Effector memory CD8-positive, alpha-beta T cell (primary cell): Measurements from ENCODE around the gene RAP1GAP.

ENCODE experiments used
- ATAC-seq: fragments of 150-1000 bp; cut with Tn5 transposase; replicated peaks from 2 replicates; pipeline ENCODE4 v1.10.0; 2021; ENCODE audit warnings: mild to moderate bottlenecking, moderate library complexity
- DNase-seq, 3 experiments: peaks; one replicate each; pipeline ENCODE4 v3.0.0; 2021
- H3K27ac Mint-ChIP-seq, 2 donors: one replicate each; pipeline ENCODE4 v1.8.0; 2022; ENCODE audit warnings: mild to moderate bottlenecking in 2 of 2, mixed read lengths in 2 of 2, moderate library complexity in 2 of 2
- H3K27me3 Mint-ChIP-seq, 2 donors: one replicate each; pipeline ENCODE4 v1.8.0; 2022; ENCODE audit warnings: mixed read lengths in 2 of 2
- H3K36me3 Mint-ChIP-seq: one replicate; pipeline ENCODE4 v1.8.0; 2022; ENCODE audit warnings: mild to moderate bottlenecking, moderate library complexity, mixed read lengths; ENCODE audit not compliant: insufficient read depth
- H3K4me1 Mint-ChIP-seq, 2 donors: one replicate each; pipeline ENCODE4 v1.8.0; 2022; ENCODE audit warnings: low read depth in 2 of 2, mixed read lengths in 2 of 2
- H3K4me3 Mint-ChIP-seq, 2 donors: one replicate each; pipeline ENCODE4 v1.8.0; 2022; ENCODE audit warnings: mild to moderate bottlenecking in 2 of 2, mixed read lengths in 2 of 2, moderate library complexity in 2 of 2
- H3K9me3 Mint-ChIP-seq, 2 donors: one replicate each; pipeline ENCODE4 v1.8.0; 2022; ENCODE audit warnings: mixed read lengths in 2 of 2

The RAP1GAP gene

DNA sequence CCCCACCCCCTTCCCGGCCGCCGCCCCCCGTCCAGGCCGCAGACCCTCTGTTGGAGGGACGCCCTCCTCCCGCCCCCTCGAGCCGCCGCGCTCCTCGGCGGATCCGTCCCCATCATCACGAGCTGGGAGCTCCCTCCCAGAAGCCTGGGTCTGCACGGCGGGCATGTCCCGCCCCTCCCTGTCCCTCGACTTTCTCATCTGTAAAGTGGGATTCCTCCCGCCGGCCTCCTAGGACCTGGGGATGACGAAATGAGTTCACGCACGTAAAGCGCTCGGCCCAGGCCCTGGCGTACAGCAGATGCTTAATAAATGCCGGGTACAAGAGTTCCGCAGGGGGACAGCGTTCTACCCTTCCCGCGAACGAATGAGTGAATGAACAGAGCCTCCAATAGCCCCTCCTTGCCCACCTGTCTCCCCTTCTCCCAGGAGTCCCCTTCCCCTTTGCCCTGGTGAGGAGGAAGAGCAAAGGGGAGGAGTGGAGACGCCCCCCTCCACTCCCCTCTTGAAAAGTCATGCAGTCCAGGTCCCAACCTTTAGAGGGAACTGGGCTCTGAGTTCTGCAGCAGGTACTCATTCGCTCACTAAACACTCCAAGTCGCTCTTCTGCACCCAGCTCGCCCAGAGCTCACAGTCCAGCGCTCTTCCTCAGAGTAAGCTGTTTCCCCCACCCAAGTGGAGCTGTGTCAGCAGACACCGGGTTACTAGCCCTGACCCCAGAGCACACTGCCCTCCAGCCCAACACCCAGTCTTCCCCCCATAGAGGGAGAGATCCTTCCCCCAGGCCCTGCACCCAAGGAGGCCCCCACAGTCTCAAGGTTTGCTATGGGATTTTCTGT, 16.8 kb downstream of the RAP1GAP start:
- H3K27ac Mint-ChIP-seq: peak overlapping the region in 1 of 2 donors; percentile 35
- ATAC-seq: peak; percentile 10
- peak overlapping the region; percentile 81 to 83 for H3K4me3 Mint-ChIP-seq
- peaks cover 6% of the 10 kb centered on the region for H3K36me3 Mint-ChIP-seq
- peaks cover 15 to 17% of the 10 kb centered on the region in 2 donors for H3K4me1 Mint-ChIP-seq
- no peaks in the 10 kb centered on the region for H3K9me3 Mint-ChIP-seq
- DNase-seq: no peak
- H3K27me3 Mint-ChIP-seq: peaks cover 17 to 36% of the 10 kb centered on the region in 2 donors

DNA sequence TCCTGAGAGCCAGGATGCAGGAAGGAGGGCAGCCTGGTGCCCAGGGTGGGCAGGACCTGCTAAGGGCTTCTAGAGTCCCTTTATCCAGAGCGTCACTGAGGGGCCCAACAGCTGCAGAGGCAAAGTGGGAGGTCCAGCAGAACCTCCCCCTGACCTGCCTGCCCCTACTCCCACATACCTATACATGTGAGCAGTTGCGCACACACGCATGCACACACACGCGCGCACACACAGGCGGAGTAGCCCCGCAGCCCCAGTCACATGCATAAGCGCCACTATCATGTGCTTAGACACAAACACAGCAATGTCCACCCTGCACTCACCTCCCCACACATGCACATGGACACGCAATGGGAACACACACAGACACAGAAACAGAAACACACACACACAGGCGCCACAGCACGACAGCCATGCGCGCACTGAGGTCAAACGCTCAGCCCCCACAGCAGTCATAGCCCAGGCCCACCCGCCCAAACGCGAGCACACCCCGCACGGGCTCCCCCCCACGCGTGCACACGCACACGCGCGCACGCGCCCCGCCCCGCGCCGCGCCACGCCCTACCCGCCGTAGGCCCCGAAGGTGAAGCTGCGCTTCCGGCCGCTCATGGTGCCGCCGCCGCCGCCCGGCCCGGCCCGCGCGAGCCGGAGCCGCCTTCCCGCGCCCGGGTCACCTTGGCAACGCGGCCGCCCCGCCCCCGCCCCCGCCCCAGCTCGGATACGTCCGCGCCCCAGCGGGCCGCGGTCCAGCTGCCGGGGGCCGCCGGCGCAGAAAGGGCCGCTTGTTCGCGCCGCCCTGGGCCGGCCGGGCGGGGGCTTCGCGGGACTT, 17.7 kb downstream of the RAP1GAP start:
- DNase-seq: peak in 2 of 3 experiments; percentile 23 to 34
- H3K27ac Mint-ChIP-seq: peak overlapping the region in 1 of 2 donors; percentile 35
- H3K4me1 Mint-ChIP-seq: peaks cover 15 to 17% of the 10 kb centered on the region in 2 donors
- peak overlapping the region; percentile 78 to 85 for H3K4me3 Mint-ChIP-seq
- peaks cover 24 to 39% of the 10 kb centered on the region in 2 donors for H3K27me3 Mint-ChIP-seq
- peak; percentile 85 for ATAC-seq
- H3K9me3 Mint-ChIP-seq: no peaks in the 10 kb centered on the region
- H3K36me3 Mint-ChIP-seq: peaks cover 6% of the 10 kb centered on the region

- Mint-ChIP-seq H3K4me3 (peak overlapping the region; percentile 78 to 85), H3K27ac (peak overlapping the region in 1 of 2 donors; percentile 13), H3K9me3 (no peaks in the 10 kb centered on the region), H3K4me1 (peaks cover 15 to 17% of the 10 kb centered on the region in 2 donors), H3K36me3 (peaks cover 6% of the 10 kb centered on the region), H3K27me3 (peaks cover 34 to 49% of the 10 kb centered on the region in 2 donors)
- ATAC-seq (no peak), DNase-seq (no peak)
Observed at GRCh38 chr1:21650400-21650799, 18.8 kb downstream of the RAP1GAP start.

GRCh38 chr1:21649315-21649714, 19.8 kb downstream of the RAP1GAP start:
- H3K27me3 Mint-ChIP-seq: peaks cover 36 to 55% of the 10 kb centered on the region in 2 donors
- H3K27ac Mint-ChIP-seq: no peak overlapping the region
- H3K4me1 Mint-ChIP-seq: peaks cover 15 to 17% of the 10 kb centered on the region in 2 donors
- H3K36me3 Mint-ChIP-seq: peaks cover 6% of the 10 kb centered on the region
- DNase-seq (no peak), ATAC-seq (no peak)
- no peak overlapping the region for H3K4me3 Mint-ChIP-seq
- H3K9me3 Mint-ChIP-seq: no peaks in the 10 kb centered on the region

DNA sequence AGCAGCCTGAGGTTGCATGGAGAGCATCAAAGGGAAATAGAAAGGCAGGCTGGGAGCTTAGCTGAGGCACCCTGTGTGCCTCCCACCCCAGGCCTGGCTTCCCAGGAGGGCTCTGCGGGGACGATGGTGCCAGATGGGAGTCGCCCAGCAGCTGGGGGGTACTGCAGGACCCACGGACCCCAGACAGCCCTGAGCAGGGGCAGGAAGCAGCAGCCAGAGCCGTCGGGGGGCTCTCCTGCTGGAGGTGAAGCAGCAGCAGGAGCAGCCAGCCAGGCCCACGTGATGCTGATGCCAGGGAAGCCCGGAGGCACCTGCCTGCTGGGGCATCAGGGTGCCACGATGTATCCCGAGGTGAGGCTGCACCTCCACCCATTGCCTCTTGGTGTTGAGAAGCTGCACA, 20.4 kb downstream of the RAP1GAP start:
- Mint-ChIP-seq H3K27ac (no peak overlapping the region), H3K4me3 (no peak overlapping the region), H3K9me3 (no peaks in the 10 kb centered on the region), H3K36me3 (peaks cover 6% of the 10 kb centered on the region), H3K27me3 (peaks cover 41 to 60% of the 10 kb centered on the region in 2 donors), H3K4me1 (peaks cover 15 to 17% of the 10 kb centered on the region in 2 donors)
- ATAC-seq: no peak
- DNase-seq: no peak

DNA sequence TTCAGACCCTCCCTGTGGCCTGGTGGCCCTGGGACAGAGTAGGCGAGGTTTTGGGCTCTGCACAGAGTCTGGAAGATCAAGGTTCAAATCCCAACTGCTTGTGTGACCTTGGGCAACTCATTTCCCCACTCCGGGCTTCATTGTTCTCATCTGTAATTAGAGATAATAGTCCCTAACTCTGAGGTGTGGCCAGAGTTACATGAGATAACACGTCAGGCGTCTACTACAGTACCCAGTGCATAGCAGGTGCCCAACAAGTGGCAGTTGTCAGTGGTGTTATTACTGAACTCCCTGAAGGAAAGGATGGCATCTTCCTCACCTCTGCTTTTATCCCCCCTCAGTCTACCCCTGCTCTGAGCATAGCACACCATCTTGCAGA, 20.8 kb downstream of the RAP1GAP start:
- Mint-ChIP-seq H3K4me3 (no peak overlapping the region), H3K27me3 (peaks cover 46 to 65% of the 10 kb centered on the region in 2 donors), H3K9me3 (no peaks in the 10 kb centered on the region), H3K27ac (no peak overlapping the region), H3K36me3 (peaks cover 6% of the 10 kb centered on the region), H3K4me1 (peaks cover 15 to 17% of the 10 kb centered on the region in 2 donors)
- ATAC-seq (no peak), DNase-seq (no peak)

DNA sequence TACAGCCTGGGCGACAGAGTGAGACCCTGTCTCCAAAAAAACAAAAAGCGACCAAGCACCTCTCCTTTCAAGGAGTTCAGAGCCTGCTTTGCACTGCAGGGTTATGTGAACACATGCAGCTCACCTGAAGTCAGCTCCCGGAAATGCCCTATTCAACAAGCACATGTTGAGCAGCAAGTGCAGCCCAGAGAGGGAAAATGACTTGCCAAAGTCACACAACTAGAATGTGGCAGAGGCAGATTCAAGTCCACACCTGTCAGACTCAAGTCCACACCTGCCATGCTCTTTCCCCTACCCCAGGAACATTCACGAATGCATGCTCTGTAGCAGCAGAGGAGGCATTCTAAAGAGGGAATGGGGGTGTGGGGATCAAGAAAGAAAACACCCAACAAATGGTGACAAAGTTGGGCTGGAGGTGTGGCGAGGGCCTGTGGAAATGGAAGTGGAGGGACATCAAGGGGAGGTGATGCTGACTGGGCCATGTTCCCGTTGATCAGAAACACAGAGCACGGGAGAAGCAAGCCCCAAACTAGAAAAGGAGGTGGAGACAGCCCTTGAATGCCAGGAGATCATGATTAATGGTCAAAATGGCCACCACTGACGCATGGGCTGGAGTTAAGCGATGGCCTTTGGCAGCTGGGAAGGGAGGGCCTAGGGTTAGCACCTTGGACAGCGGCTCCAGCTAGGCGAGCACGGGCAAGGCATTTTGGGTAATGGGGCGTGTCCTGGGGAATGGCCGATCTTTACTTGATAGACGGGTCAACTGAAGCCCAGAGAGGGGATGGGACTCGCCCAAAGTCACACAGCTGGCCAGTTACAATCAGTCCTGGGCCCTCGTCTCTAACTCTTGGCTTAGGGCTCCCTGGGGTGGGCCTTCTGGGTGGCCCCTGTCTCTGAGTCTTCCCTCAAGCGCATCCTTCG, 21.5 kb downstream of the RAP1GAP start:
- Mint-ChIP-seq H3K27me3 (peaks cover 50 to 70% of the 10 kb centered on the region in 2 donors), H3K4me3 (no peak overlapping the region), H3K4me1 (peaks cover 14 to 15% of the 10 kb centered on the region in 2 donors), H3K9me3 (no peaks in the 10 kb centered on the region), H3K27ac (no peak overlapping the region), H3K36me3 (peaks cover 3% of the 10 kb centered on the region)
- no peak for ATAC-seq
- DNase-seq: no peak

GRCh38 chr1:21645550-21645949, 23.6 kb downstream of the RAP1GAP start:
- H3K27me3 Mint-ChIP-seq: peaks cover 49 to 81% of the 10 kb centered on the region in 2 donors

DNA sequence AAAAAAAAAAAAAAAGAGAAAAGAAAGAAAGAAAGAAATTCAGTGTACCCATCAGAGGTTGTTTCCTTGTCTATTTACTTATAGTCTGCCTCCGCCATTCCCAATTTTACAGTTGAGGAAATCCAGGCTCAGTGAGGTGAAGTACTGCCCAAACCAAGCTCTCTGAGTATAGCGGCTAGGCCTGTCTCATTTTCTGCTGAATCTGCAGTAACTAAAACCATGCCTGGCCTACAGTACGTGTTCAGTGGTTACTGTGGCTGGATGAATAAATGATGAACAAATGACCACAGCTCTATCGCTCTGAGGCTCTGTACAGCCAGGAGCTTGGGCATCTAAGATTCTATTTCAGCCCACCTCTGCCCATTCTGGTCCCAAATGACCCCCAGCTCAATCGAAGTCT, 24.3 kb downstream of the RAP1GAP start:
- Mint-ChIP-seq H3K36me3 (no peaks in the 10 kb centered on the region), H3K27ac (no peak overlapping the region), H3K4me1 (no peaks in the 10 kb centered on the region), H3K27me3 (peaks cover 56 to 88% of the 10 kb centered on the region in 2 donors), H3K9me3 (no peaks in the 10 kb centered on the region), H3K4me3 (no peak overlapping the region)
- DNase-seq: no peak
- ATAC-seq: no peak

More at GRCh38 chr1:21645550-21645949, 23.6 kb downstream of the RAP1GAP start:
- Mint-ChIP-seq H3K4me1 (peaks cover 0 to under 1% of the 10 kb centered on the region in 2 donors), H3K4me3 (no peak overlapping the region), H3K36me3 (no peaks in the 10 kb centered on the region), H3K9me3 (no peaks in the 10 kb centered on the region), H3K27ac (no peak overlapping the region)
- DNase-seq (no peak), ATAC-seq (no peak)

DNA sequence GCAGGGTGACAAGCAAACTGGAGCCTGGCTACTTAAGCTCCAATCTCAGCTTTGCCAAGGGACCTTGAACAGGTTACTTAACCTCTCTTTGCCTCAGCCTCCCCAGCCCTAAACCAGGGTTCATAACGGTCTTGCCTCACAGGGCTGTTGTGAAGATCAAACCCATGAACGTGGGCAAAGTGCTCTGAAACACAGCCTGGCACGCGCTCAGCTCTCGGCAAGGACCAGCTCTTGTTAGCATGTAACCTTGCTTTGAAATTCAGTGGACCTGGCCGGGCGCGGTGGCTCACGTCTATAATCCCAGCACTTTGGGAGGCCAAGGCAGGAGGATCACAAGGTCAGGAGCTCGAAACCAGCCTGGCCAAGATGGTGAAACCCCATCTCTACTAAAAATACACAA, 24.8 kb downstream of the RAP1GAP start:
- no peak for ATAC-seq
- Mint-ChIP-seq H3K27me3 (peaks cover 61 to 92% of the 10 kb centered on the region in 2 donors), H3K4me3 (no peak overlapping the region)

DNA sequence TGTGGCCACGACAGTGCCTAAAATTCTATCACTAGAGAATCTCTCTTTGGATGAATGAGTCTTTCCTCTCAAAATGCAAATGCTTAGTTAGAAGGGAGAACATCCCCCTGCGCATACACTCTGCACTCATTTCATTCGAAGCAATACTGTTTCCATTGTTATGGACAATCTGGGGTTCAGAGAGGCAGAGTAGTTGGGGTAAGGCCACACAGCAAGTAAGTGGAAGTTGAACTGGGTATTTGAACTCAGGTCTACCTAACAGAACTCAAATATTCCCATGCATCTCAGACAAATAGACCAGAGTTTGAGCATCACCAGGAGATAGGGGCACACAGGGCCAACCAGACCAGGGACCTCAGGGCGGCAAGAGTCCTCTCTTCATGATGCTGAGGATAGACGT, 25.5 kb downstream of the RAP1GAP start:
- H3K36me3 Mint-ChIP-seq: no peaks in the 10 kb centered on the region
- H3K4me3 Mint-ChIP-seq: no peak overlapping the region
- H3K4me1 Mint-ChIP-seq: no peaks in the 10 kb centered on the region
- no peak overlapping the region for H3K27ac Mint-ChIP-seq
- H3K27me3 Mint-ChIP-seq: peaks cover 61 to 88% of the 10 kb centered on the region in 2 donors
- ATAC-seq: no peak
- H3K9me3 Mint-ChIP-seq: no peaks in the 10 kb centered on the region
- DNase-seq: no peak

More for the DNA sequence above, 24.8 kb downstream of the RAP1GAP start:
- Mint-ChIP-seq H3K36me3 (no peaks in the 10 kb centered on the region), H3K4me1 (no peaks in the 10 kb centered on the region), H3K9me3 (no peaks in the 10 kb centered on the region), H3K27ac (no peak overlapping the region)
- DNase-seq: no peak

GRCh38 chr1:21641967-21642739, 27.0 kb downstream of the RAP1GAP start:
- no peak for DNase-seq
- Mint-ChIP-seq H3K4me3 (no peak overlapping the region), H3K27ac (no peak overlapping the region), H3K36me3 (no peaks in the 10 kb centered on the region), H3K27me3 (peaks cover 49 to 74% of the 10 kb centered on the region in 2 donors), H3K9me3 (no peaks in the 10 kb centered on the region), H3K4me1 (no peaks in the 10 kb centered on the region)
- no peak for ATAC-seq
